ENCODE measurements around the gene SLC25A34. TPM values are rescaled to one million over a fixed set of nuclear protein-coding genes. Genes with fewer than 3 reads are reported as not detected.
"Not testable (repeated sequence)": the region's sequence is repeated elsewhere in the genome, so short reads cannot be mapped to it uniquely, and the experiment has no call there.

SLC25A34 gene
- 1 to 10 TPM; 1.6 TPM for total RNA-seq

GRCh38 chr1:15736038-15736891 is at the start of gene SLC25A34:
Gene SLC25A34 (plus strand): TSS chr1:15736258. CDS start chr1:15736486, 228 bp downstream.
- ATAC-seq (no peak), DNase-seq (no peak)
- Mint-ChIP-seq H3K4me3 (no peak within 1 kb of the TSS), H3K9me3 (ENCODE audit: insufficient read depth) (no peaks in the 10 kb centered on the region), H3K36me3 (ENCODE audit: low read depth) (peaks cover 4% of the 10 kb centered on the region), H3K4me1 (ENCODE audit: low read depth) (peaks cover 3% of the 10 kb centered on the region), H3K27ac (no peak within 1 kb of the TSS), H3K27me3 (ENCODE audit: low read depth) (no peaks in the 10 kb centered on the region)
- POLR2A ChIA-PET: interaction anchor here (0.7 kb wide), 1 partner anchor 12 kb away, joined by 3 read pairs; no protein-coding TSS in a partner anchor
- CTCF ChIA-PET: no interaction called here

- ChIA-PET CTCF (interaction anchor here (1.0 kb wide), 1 partner anchor 10 kb away, joined by 3 read pairs; no protein-coding TSS in a partner anchor), POLR2A (no interaction called here)
- no peak for DNase-seq
- peaks cover 27% of the 10 kb centered on the region for H3K4me1 Mint-ChIP-seq (ENCODE audit: low read depth)
- no peak overlapping the region for H3K4me3 Mint-ChIP-seq
- peaks cover 20% of the 10 kb centered on the region for H3K36me3 Mint-ChIP-seq (ENCODE audit: low read depth)
- H3K27ac Mint-ChIP-seq: peak overlapping the region; percentile 30
- no peaks in the 10 kb centered on the region for H3K9me3 Mint-ChIP-seq (ENCODE audit: insufficient read depth)
- no peaks in the 10 kb centered on the region for H3K27me3 Mint-ChIP-seq (ENCODE audit: low read depth)
- ATAC-seq: no peak
These were observed 48.6 kb upstream of the SLC25A34 start for GRCh38 chr1:15687446-15687845.

- POLR2A ChIA-PET: no interaction called here
- no peak for ATAC-seq
- Mint-ChIP-seq H3K9me3 (ENCODE audit: insufficient read depth) (no peaks in the 10 kb centered on the region), H3K27me3 (ENCODE audit: low read depth) (no peaks in the 10 kb centered on the region), H3K4me1 (ENCODE audit: low read depth) (peaks cover 31% of the 10 kb centered on the region), H3K36me3 (ENCODE audit: low read depth) (peaks cover 29% of the 10 kb centered on the region), H3K4me3 (no peak overlapping the region), H3K27ac (no peak overlapping the region)
- no peak for DNase-seq
- CTCF ChIA-PET: no interaction called here
These were observed 45.7 kb upstream of the SLC25A34 start for GRCh38 chr1:15690317-15690716.

GRCh38 chr1:15691434-15692032 is 44.5 kb upstream of the SLC25A34 start:
- ATAC-seq (no peak), DNase-seq (no peak)
- Mint-ChIP-seq H3K9me3 (ENCODE audit: insufficient read depth) (no peaks in the 10 kb centered on the region), H3K36me3 (ENCODE audit: low read depth) (peaks cover 30% of the 10 kb centered on the region), H3K27me3 (ENCODE audit: low read depth) (no peaks in the 10 kb centered on the region), H3K4me1 (ENCODE audit: low read depth) (peaks cover 28% of the 10 kb centered on the region), H3K4me3 (no peak overlapping the region), H3K27ac (no peak overlapping the region)
- POLR2A ChIA-PET: no interaction called here
- CTCF ChIA-PET: no interaction called here

GRCh38 chr1:15692121-15692682 is 43.9 kb upstream of the SLC25A34 start:
- Mint-ChIP-seq H3K36me3 (ENCODE audit: low read depth) (peaks cover 34% of the 10 kb centered on the region), H3K27me3 (ENCODE audit: low read depth) (no peaks in the 10 kb centered on the region), H3K27ac (no peak overlapping the region), H3K4me1 (ENCODE audit: low read depth) (peaks cover 31% of the 10 kb centered on the region), H3K4me3 (no peak overlapping the region), H3K9me3 (ENCODE audit: insufficient read depth) (no peaks in the 10 kb centered on the region)
- CTCF ChIA-PET: no interaction called here
- DNase-seq (no peak), ATAC-seq (no peak)
- POLR2A ChIA-PET: no interaction called here

- POLR2A ChIA-PET: no interaction called here
- no peak for DNase-seq
- H3K36me3 Mint-ChIP-seq (ENCODE audit: low read depth): peaks cover 28% of the 10 kb centered on the region
- H3K27me3 Mint-ChIP-seq (ENCODE audit: low read depth): no peaks in the 10 kb centered on the region
- H3K4me1 Mint-ChIP-seq (ENCODE audit: low read depth): peaks cover 31% of the 10 kb centered on the region
- ATAC-seq: no peak
- H3K27ac Mint-ChIP-seq: no peak overlapping the region
- H3K9me3 Mint-ChIP-seq (ENCODE audit: insufficient read depth): no peaks in the 10 kb centered on the region
- CTCF ChIA-PET: interaction anchor here (1.2 kb wide), 1 partner anchor 17 kb away, joined by 3 read pairs; no protein-coding TSS in a partner anchor
- H3K4me3 Mint-ChIP-seq: no peak overlapping the region
These were observed 42.7 kb upstream of the SLC25A34 start for GRCh38 chr1:15693371-15693770.

- ATAC-seq: peak; percentile 85
- H3K36me3 Mint-ChIP-seq (ENCODE audit: low read depth): peaks cover 28% of the 10 kb centered on the region
- peak; percentile 61 for DNase-seq
- ChIA-PET POLR2A (interaction anchor here (0.5 to 2.3 kb wide), 12 partner anchors 9 to 170 kb away, joined by 3 to 27 read pairs (median 4); partner anchors contain the start of genes DNAJC16 and PLEKHM2), CTCF (interaction anchor here (1.0 to 2.1 kb wide), 12 partner anchors 9 to 669 kb away, joined by 3 to 11 read pairs (median 4); partner anchors contain the start of gene PLEKHM2)
- peaks cover 36% of the 10 kb centered on the region for H3K4me1 Mint-ChIP-seq (ENCODE audit: low read depth)
- H3K9me3 Mint-ChIP-seq (ENCODE audit: insufficient read depth): no peaks in the 10 kb centered on the region
- peak overlapping the region; percentile 78 for H3K4me3 Mint-ChIP-seq
- H3K27ac Mint-ChIP-seq: peak overlapping the region; percentile 97
- no peaks in the 10 kb centered on the region for H3K27me3 Mint-ChIP-seq (ENCODE audit: low read depth)
These were observed 39.0 kb upstream of the SLC25A34 start for GRCh38 chr1:15696956-15697521.

GRCh38 chr1:15698201-15698600 is 37.9 kb upstream of the SLC25A34 start:
- POLR2A ChIA-PET: interaction anchor here (1.0 to 2.3 kb wide), 5 partner anchors 8 to 171 kb away, joined by 3 to 27 read pairs (median 5); partner anchors contain the start of genes DNAJC16 and PLEKHM2
- DNase-seq: no peak
- Mint-ChIP-seq H3K4me1 (ENCODE audit: low read depth) (peaks cover 36% of the 10 kb centered on the region), H3K36me3 (ENCODE audit: low read depth) (peaks cover 26% of the 10 kb centered on the region), H3K27me3 (ENCODE audit: low read depth) (no peaks in the 10 kb centered on the region), H3K4me3 (no peak overlapping the region), H3K9me3 (ENCODE audit: insufficient read depth) (no peaks in the 10 kb centered on the region), H3K27ac (peak overlapping the region; percentile 63)
- ATAC-seq: no peak
- CTCF ChIA-PET: interaction anchor here (1.0 to 2.1 kb wide), 5 partner anchors 10 to 670 kb away, joined by 3 to 8 read pairs (median 3); no protein-coding TSS in a partner anchor

- POLR2A ChIA-PET; H3K27ac Mint-ChIP-seq; CTCF ChIA-PET; ATAC-seq; DNase-seq; H3K27me3 Mint-ChIP-seq (ENCODE audit: low read depth); H3K4me3 Mint-ChIP-seq; H3K9me3 Mint-ChIP-seq (ENCODE audit: insufficient read depth): not testable (repeated sequence)
- Mint-ChIP-seq H3K36me3 (ENCODE audit: low read depth) (peaks cover 25% of the 10 kb centered on the region), H3K4me1 (ENCODE audit: low read depth) (peaks cover 32% of the 10 kb centered on the region)
These were observed 36.7 kb upstream of the SLC25A34 start for GRCh38 chr1:15699321-15699720.

GRCh38 chr1:15700508-15700907 is 35.5 kb upstream of the SLC25A34 start:
- Mint-ChIP-seq H3K27me3 (ENCODE audit: low read depth) (no peaks in the 10 kb centered on the region), H3K9me3 (ENCODE audit: insufficient read depth) (no peaks in the 10 kb centered on the region), H3K4me1 (ENCODE audit: low read depth) (peaks cover 28% of the 10 kb centered on the region), H3K36me3 (ENCODE audit: low read depth) (peaks cover 23% of the 10 kb centered on the region), H3K27ac (no peak overlapping the region), H3K4me3 (no peak overlapping the region)
- DNase-seq (no peak), ATAC-seq (no peak)
- POLR2A ChIA-PET: interaction anchor here (0.7 kb wide), 1 partner anchor 19 kb away, joined by 3 read pairs; no protein-coding TSS in a partner anchor
- CTCF ChIA-PET: no interaction called here

- CTCF ChIA-PET: interaction anchor here (1.2 kb wide), 1 partner anchor 36 kb away, joined by 3 read pairs; no protein-coding TSS in a partner anchor
- no peaks in the 10 kb centered on the region for H3K27me3 Mint-ChIP-seq (ENCODE audit: low read depth)
- POLR2A ChIA-PET: interaction anchor here (1.0 kb wide), 2 partner anchors 17 to 651 kb away, joined by 3 to 4 read pairs; partner anchors contain the start of gene FBXO42
- H3K4me3 Mint-ChIP-seq: no peak overlapping the region
- H3K27ac Mint-ChIP-seq: no peak overlapping the region
- peaks cover 18% of the 10 kb centered on the region for H3K4me1 Mint-ChIP-seq (ENCODE audit: low read depth)
- peaks cover 24% of the 10 kb centered on the region for H3K36me3 Mint-ChIP-seq (ENCODE audit: low read depth)
- ATAC-seq: no peak
- H3K9me3 Mint-ChIP-seq (ENCODE audit: insufficient read depth): no peaks in the 10 kb centered on the region
- DNase-seq: no peak
These were observed 34.3 kb upstream of the SLC25A34 start for GRCh38 chr1:15701784-15702183.

All from activated CD8-positive, alpha-beta T cell treated with anti-CD3 and anti-CD28 coated beads, Interleukin-2, amount 10 ng/mL, durations not matched to agents 7 days and 5 days (primary cell).